Activated naive CD8-positive, alpha-beta T cell treated with anti-CD3 and anti-CD28 coated beads, Interleukin-2, amount 50 U/mL, for 16 hours (primary cell): ENCODE measurements around the gene KRT5.

ENCODE experiments used
- DNase-seq: peaks from one replicate; pipeline ENCODE4 v3.0.0-alpha.2; 2020; ENCODE audit warnings: low read depth, low spot score

KRT5 gene

DNA sequence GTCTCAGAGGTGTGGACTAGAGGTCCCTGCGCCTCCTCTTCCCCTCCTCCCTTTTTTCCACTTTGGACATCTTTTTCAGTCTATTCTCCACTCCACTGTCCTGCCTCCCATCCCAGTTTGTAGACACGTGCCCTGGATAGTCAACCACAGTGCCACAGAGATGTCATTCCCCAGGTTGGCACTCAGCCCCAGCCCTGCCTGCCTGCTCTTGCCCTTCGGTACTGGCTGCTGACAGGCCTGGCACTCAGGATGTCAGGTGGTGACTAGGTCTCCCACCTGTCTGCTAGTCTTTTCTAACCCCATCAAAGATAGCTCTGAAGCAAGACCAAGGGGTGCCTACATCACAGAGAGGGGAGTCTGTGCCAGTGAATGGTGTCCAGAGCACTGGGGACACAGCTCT lies 16.9 kb upstream of the KRT5 start:
- DNase-seq, result no peak

DNA sequence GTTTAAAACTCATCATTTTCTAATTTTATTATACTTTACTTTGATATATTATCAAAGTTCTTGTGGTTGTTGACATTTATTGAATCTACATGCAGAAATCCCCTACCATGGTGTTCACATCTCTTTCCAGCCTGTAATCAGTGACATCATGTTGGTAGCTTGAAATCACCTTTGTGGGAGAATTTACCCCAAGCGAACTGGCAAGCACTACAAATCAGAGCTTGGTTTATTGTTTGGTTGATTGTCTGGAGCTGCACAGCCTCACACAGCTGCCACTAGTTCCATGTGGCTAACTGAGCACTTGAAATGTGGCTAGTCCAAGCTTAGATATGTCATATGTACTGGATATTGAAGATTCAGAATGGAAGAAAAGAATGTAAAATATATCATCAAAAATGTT lies 15.4 kb upstream of the KRT5 start:
- DNase-seq, result no peak

DNA sequence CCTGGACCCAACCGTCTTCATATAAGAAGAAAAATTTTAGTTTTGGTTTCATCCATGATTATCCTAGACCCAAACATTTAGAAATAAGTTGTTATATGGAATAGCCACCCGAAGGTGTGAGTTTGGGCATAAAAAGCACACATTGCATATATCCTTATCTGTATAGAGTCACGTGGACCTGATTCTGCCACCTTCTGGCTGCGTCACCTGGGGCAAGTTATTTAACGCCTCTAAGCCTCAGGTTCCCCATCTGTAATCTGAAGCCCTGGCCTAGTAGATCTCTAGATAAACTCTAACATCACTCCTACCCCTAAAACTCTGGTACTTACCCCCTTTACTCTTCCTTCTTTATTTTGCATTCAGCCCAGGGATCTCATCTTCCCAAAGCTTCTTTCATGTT lies 14.3 kb upstream of the KRT5 start:
- no peak for DNase-seq

DNA sequence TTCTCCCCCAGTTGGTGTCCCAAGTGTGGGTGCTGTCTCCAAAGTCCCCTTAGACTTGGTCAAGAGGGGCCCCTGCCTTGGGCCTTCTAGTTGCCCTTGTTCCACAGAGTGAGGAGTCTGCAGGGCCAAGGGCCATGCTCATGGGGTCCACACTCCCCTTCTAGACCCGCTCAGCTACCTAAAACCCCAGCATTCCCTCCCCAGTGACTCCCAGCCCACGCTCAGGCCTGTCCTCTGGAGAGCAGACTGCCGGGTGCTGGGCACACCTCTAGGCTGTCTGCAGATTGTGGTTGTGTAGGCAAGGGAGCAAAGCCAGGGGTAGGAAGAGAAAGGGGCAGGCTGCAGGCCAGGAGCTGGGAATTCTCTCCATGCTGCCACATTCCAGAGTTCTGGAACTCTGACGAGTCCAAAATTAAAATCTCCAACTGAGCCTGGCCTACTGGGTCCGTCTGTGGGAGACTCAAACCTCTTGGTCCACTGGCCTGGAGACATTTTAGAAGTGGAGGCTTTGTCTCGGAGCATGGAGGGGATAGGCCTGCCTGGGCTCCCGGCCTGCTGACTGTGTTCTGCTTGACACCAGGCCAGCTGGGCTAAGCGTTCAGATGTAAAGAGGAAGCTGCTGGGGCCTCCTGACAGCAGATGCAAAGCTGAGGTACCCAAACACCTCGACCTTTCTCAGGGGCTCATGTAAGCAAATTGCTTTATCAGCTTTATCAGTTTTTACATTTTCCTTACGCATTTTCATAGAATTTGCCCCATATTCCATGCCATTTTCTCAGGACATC lies 13.7 kb upstream of the KRT5 start:
- no peak for DNase-seq

DNA sequence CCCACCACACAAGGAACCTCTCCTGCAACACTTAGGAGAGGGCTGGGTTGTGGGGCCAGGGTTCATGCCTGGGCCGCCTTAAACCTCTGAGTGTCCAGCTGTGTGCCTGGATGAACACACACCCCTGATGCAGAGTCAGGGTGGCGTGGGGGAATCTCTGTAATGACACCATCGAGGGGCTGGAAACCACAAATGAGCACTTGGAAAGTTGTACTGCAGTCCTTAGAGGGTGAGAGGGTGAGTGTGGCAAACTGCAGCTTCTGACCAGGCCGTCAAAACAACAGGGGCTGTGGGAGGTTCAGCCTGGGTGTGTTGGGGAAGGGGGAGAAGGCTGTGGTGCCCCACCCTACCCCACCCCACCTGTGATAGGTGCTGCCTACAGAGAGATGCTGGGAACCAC lies 12.4 kb upstream of the KRT5 start:
- DNase-seq, result no peak

DNA sequence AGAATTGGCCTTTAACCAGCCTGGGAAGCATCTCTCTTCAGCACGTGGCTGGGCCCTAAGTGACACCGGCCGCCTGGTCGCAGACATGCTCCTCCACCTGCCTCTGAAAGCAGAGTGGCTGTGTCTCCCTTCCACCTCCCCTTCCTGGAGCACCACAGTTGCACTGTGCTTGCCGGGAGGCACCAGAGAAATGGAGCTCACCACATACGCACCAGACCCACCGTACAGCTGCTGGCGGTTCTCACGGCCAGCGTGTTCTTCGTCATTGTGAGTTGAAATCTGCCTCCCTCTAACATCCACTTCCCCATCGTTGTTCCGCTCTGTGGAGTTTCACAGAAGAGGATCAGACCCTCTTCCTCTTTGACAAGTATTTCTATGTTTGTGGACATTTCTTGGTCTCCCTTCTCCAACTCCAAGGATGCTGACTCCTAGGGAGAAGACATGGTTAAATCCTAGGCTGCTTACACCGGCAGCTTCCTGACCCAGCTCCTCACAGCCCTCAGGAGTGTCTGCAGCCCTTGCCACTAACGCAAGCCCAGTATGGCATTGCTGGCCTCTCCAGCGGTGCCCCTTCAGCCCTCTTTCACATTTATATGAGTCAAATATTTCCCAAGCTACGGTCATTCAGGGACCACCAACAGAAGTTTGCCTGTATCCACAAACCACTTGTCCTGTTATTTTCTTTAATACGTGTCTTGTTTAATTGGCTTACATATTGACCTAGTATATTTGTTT lies 11.5 kb upstream of the KRT5 start:
- DNase-seq, result no peak

DNA sequence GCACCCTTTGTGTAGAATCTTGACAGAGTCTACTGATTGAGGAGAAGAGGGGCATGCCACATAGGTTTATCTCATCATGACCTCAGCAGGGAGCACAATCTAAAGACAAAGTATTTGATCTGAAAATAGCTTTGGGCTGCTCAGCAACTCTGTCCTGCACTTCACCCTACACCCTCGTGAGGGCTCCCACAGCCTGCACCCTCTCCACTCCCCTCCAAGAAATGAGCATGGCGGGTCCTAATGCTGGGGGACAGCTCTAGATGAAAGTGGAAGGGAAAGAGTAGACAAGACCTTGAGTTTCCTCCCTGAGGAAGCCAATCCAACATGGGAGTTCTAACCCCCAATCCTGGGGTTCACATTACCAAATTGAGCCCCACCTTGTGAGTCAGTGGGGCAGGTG lies 10.7 kb upstream of the KRT5 start:
- no peak for DNase-seq

DNA sequence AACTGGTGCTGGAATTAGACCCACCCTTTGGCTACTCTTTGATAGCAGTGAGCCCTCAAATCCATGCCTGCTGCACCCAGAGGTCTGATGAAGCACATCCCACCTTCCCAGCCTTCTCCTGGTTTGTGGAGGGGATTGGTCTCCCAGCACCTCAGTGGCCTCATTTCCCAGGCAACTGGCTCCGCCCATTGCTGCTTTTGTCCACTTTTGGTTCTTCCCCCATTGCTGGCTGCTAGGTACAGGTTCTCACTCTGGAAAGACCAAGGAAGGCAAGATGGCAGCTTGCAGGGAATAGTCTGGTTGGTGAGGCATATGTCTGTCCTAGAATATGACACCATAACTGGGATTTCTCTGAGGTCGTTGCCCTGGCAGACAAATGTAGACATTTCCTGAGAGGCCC lies 10.2 kb upstream of the KRT5 start:
- no peak for DNase-seq

DNA sequence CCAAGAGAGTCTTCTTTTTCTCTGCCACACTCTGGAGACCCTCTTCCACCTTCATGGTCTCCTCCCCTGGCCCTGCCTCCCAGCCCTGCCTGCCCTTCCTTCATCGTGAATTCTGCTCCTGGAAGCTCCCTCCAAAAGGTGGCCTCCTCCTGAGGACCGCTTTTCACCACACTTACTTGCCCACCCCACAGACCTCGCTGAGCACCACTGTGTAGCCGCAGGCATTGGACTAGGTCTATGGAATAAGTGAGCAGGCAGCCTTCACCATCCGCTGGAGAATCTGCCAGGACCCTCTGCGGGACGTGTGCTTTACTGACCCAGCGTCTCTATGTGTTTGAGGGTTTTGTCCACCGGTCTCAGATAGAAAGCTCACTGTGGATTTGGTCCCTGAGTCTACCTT lies 9.7 kb upstream of the KRT5 start:
- DNase-seq, result no peak

DNA sequence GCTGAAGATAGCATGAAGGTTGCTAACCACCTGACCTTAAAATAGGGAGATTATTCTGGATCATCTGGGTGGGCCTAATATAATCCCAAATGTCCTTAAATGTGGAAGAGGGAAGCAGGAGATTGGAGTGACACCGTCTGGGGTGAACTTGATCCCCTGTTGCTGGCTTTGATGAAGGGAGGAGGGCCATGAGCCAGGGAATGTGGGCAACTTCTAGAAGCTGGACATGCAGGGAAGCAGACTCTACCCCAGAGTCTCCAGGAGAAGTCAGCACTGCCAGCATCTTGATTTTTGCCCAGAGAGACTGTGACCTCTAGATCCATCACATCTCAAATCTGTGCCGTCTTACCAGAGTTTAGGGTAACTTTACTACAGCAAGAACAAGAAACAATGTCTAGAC lies 9.2 kb upstream of the KRT5 start:
- DNase-seq, result no peak

DNA sequence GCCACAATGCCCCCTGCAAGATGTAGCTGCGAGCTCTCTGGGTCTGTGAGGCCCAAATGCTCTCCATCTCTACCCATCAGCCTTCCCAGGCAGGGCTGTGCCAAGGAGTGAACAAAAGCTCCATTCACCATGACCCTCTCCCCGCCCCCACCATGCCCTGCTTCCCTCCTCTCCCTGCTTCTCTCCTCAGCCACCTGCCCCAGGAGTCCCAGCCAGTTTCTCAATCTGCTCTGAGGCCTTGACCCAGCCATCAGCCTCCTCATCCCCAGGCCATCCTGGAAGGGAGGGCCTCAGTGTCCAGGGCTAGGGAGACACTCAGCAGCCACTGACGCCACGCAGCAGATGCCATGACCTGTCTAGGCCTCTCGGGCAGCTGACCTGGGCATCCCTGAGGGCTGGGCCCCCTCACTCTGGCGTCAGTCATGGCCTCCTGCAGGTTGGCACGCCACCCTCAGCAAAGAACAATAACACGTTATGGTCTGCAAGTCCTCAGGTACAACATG lies 8.5 kb upstream of the KRT5 start:
- no peak for DNase-seq

DNA sequence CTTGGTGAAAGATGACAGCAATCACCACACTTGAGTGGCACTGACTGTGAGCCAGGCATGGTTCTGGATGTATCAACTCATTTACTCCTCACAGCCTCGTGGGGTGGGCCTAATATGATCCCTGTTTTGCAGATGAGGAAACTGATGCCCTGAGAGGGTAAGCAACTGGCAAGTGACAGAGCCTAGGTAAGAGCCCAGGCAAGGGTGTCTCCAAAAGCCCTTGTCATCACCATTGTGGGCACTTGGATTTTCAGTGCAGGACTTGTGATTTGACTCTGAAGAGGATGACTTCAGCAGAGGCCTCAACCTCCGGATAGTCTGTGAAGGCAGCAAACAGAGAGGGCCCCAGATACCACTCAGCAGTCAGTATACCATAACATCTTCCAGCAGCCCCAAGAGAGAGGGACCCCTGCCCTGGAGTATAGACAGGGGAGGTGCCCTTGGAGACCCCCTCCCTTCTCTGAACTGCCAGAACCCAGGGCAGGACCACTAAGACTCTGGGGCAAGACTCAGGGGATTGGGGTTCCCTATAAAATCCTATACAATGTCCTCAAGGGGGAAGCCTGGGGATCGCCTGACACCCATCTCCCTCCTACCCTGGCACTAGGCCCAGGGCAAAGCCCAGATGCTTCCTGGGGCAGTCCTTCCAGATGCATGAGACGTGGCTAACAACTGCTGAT lies 7.1 kb upstream of the KRT5 start:
- no peak for DNase-seq

DNA sequence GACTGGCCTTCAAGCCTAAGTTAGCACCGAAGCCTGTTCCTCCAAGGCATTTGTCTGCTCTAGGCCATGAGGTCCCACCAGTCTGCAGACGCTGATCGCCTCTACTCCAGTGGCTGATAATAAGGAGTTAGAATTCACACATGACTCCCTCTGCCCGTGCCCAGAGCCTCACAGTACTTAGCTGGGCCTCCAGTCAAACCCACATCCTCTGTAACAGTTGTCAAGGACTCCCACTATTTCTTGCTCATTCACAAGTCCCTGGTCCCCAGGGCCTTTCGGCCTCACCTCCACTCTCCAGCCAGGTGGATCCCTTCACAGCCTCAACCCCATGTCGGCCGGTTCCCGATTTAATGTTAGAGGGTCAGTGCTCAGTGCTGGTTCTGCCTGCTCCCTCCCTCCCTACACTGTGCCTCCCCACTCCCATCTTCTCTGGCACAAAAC lies 6.3 kb upstream of the KRT5 start:
- no peak for DNase-seq

DNA sequence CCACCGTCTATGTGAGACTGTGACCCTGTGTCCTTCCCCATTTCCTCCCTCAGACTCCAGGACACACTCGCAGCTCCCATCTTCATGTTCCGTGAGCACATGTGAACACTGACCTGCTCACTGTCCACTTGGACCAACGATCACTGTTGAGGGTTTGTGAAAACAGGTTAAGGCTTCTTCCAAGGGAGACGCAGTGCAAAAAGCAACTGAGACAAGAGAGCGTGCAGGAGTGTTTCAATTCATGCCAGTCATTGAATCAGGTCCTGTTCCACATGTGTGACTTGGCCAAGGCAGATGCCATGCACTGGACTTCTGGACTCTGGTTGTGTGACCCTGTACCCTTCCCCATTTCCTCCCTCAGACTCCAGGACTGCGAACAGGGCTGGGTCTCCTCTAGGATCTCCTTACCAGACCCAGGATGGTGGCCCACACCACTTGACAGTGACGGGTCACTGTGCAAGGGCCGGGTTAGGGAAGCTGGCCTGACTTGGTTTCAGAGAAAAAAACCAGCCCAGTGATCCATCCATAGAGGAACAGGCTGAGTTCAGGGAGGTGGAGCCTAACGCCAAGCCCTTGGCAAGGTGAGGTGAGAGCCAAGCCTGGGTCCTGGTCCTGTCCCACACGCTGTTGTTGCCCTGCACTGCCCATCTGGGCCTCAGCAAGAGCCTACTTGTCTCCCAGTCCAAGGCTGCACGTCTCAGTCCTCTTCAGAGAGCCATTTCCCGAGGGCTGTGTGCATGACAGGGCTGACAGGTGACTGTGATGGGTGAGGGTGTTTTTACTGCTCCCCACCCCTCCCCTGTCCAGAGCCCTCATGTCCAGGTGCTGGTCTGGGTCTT lies 5.7 kb upstream of the KRT5 start:
- DNase-seq, result no peak

DNA sequence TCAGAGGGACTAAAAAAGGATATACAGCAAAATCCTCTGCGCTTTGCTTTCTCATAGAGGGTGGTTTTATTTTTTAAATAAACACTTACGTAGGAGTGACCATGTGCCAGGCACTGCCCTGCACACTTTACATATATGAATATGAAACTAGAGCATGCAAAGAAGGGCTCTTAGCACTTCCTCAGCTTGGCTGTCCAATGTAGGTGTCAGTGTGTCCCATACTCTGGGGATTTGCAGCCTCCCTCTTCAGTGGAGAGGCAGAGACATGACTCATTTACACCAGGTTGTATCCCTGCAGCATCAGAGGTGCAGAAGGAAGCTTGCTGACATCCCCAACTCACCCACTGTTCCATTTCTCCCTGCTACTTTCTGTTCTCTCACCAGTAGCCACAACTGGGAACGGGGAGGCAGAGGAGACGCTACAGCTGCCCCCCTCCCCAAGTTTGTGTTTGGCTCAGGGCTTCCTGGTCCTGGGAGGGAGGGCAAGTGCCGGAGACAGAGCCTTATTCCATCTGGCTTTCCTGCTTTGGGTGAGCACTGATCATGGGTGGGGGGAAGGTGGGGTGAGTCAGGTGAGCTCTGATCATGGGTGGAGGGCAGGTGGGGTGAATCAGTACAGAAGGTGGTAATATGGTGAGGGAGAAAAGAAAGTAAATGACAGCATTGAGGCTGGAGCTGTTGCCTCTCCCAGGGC lies 4.9 kb upstream of the KRT5 start:
- no peak for DNase-seq

DNA sequence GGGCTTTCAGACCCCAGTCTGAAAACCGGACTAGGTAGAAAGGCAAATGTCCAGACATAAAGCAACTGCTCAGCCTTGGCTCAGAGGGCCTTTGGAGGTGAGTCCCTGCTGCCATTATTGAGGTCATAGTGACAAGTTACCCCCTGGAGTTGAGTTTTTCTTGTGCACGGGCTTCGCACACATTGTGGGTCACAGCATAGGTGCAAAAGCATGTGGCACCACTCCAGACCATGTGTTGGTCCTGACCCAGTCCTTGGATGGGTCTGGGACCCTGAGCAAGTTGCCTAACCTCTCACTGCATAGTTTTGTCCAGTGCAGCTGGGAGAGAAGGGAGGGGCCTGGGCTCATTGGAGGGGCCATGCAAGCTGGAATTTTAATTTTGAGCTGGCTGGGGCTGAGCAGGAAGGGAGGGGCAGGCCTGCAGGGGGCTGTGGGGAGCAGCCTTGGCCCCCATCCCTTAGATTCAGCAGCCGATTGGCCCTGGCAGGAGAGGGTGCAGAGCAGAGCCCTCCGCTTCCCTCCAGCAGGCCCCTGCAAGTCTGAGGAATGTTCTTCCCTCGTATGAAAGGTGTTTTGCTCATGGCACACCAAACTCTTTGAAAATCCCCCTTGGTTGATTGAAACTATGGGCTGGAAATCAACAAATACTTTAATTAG lies 4.2 kb upstream of the KRT5 start:
- DNase-seq, result no peak

DNA sequence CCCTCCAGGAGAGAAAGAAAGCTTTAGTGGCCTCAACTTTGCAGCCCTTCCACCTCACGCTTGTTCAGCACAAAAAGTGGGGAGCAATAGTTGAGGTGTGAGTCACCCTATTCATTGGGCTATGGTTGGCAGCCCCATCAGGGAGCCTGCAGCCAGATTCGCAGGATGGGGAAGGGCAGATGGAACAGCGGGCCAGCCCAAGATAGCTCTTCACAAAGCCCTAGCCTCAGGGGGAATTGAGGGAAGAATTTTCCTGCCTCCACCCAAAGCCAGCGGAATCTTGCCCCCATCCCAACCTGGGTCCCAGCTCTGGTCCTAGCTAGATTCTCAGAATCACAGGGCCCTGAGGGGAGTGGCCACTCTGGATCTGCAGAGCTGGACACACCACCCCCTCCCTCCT lies 3.6 kb upstream of the KRT5 start:
- no peak for DNase-seq

DNA sequence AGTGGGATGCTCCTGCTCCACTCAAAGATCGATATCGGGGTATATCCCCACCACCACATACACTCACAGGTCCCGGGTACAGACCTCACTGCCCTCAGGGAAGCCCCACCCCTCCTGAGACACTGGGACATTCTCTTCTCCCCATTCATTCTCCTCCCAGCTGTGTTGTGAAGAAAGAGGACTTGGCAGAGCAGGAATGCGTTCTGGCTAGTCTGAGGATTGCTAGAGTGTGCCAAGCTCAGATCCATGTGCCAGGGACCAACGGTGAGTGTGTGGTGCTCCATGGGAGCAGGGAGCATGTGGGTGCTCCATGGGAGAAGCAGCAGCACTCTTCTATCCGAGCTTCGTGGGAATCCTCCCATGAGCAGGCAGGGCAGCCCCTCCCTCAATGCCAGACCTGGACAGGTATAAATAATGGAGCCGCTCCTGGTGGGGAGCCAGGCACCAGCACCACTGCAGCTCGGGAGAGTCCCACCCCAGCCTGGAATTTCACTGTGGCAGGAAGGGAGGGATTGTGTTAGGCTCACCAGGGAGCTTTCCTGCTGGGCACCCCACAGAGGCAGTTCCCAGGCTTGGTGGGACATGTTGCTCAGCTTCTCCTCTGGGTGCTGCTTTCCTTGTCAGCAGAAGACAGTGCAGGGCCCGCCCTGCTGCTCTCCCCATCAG lies 2.3 kb upstream of the KRT5 start:
- DNase-seq, result no peak

DNA sequence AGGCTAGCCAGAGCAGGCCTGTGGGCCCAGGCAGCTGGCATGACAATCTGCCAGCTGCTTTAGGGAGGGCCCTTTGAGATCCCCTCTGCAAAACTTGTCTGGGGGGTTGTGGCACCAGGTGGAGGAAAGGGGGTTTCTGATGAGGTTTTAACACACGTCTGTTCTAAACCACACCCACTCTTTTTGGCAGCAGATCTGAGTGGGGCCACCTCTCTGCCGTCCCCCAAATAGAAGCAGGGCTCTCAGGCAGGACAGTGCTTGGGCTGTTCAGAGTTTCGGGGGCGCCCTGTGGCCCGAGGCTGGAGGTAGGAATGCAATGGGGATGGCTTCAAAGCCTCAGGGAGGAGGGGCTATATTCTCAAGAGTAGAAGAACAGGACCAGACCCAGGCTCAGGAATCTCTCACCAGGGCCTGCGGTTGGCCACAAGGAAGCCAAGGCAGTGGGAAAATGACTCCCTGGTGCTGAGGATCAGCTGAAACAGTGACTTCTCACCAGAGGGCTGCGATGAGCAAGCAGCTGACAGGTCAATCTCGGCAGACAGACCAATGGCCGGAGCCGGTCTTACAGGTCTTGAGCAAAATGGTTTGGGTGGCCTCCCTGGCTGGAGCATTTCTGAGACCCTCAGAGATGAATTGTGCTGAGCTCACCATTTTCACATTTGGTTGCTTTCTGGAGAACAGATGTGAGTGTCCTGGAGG lies 1.5 kb upstream of the KRT5 start:
- DNase-seq, result no peak
